Fibroblast of lung (primary cell): Measurements from ENCODE around the gene CNTN1.

Source experiments
- CTCF ChIP-seq, 2 donors: IDR thresholded peaks in 1 of 2; conservative IDR thresholded peaks in 1 of 2; 1 replicate in 1 of 2; 2 replicates in 1 of 2; pipeline ENCODE4 v1.5.1; 2011 to 2012; ENCODE audit warnings: low read length in 2 of 2, control low read depth in 1 of 2, inconsistent platforms in 1 of 2, low read depth in 1 of 2, mild to moderate bottlenecking in 1 of 2
- EZH2 ChIP-seq: IDR thresholded peaks from 2 replicates; pipeline ENCODE4 v1.5.1; 2012; ENCODE audit warnings: low read length, control low read depth, mild to moderate bottlenecking; ENCODE audit errors: missing control alignments

- no peak for TF ChIP-seq CTCF (conservative IDR thresholded peaks at IDR 0.05 in 1 of 2, IDR thresholded peaks at IDR 0.05 in 1 of 2; ENCODE audit: low read depth in 1 of 2, low read length in 2 of 2)
- no peak for TF ChIP-seq EZH2
These were observed 347.2 kb downstream of the CNTN1 start for GRCh38 chr12:41039461-41039860.
